ENCODE measurements around the gene DUSP5. TPM values are rescaled to one million over a fixed set of nuclear protein-coding genes. Genes with fewer than 3 reads are reported as not detected.

DUSP5 gene
- total and polyA plus RNA-seq, 2 of the 8 experiments (the other 6 are each of a cell fraction or from before 2014, with no cell fraction given): 13.6 to 30.3 TPM

DNA sequence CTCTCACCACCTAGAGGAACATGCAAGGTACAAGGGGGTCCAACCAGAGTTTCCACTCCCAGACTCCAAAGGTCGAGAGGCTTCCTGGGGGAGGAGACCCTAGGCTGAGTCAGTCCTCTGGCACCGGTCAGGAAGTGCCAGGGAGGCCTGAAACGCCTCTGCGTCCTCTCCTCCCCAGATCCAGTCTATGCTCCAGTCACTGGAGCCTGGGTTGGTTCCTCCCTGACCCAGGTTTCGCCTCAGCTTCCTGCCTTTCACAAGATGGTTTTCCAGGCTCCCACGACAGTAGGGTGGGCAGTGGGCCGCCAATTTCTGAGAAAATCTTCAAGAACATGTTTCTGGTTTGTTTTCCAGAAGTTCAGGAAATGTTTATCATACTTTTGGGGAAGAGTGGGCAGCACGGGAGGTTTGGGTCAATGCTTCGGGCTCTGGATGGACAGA lies 30.0 kb downstream of the DUSP5 start (continued):
- TF ChIP-seq, protein P1, sequence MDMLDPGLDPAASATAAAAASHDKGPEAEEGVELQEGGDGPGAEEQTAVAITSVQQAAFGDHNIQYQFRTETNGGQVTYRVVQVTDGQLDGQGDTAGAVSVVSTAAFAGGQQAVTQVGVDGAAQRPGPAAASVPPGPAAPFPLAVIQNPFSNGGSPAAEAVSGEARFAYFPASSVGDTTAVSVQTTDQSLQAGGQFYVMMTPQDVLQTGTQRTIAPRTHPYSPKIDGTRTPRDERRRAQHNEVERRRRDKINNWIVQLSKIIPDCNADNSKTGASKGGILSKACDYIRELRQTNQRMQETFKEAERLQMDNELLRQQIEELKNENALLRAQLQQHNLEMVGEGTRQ (IDR thresholded peaks at IDR 0.05; ENCODE audit: low read length): no peak
